ENCODE data around the gene IFI44L. TPM values are rescaled to one million over a fixed set of nuclear protein-coding genes. Genes with fewer than 3 reads are reported as not detected.

IFI44L gene
- total RNA-seq, 1 experiment from 2014 or later = 0.10 TPM

- no peak within 1 kb of the TSS for H3K4me2 ChIP-seq (ENCODE audit: low read length)
- DNase-seq (ENCODE audit: low read depth, low spot score) = no peak
These were observed 29.4 kb downstream of the IFI44L start, which contains the start of gene IFI44 for GRCh38 chr1:78649628-78650027. IFI44 (plus strand) TSS chr1:78649831; CDS start chr1:78650196, 365 bp downstream.

GRCh38 chr1:78650114-78650660 lies 29.9 kb downstream of the IFI44L start:
- DNase-seq (ENCODE audit: low read depth, low spot score) (no peak), ATAC-seq (no peak)
- RAD21 ChIA-PET (ENCODE audit: low non-redundant PET in 1 of 2, low total read pairs in 2 of 2, uncharacterized antibody in 2 of 2, unreplicated experiment in 2 of 2) = no interaction called here
- Histone ChIP-seq H3K4me3 (replicated peaks in 1 of 2; ENCODE audit: low read depth in 1 of 2, low read length in 2 of 2) (no peak overlapping the region), H3K9ac (ENCODE audit: low read length) (no peak overlapping the region), H3K27me3 (ENCODE audit: insufficient read depth, low read length) (no peaks in the 10 kb centered on the region), H3K27ac (ENCODE audit: low read depth, low read length) (no peak overlapping the region), H3K4me1 (ENCODE audit: control insufficient read depth in 1 of 2, insufficient read depth in 2 of 2, low read length in 2 of 2) (no peaks in the 10 kb centered on the region), H2AFZ (ENCODE audit: low read depth, low read length, poor library complexity, severe bottlenecking) (no peak overlapping the region), H3K4me2 (ENCODE audit: low read length) (no peak overlapping the region), H4K20me1 (ENCODE audit: insufficient read depth) (no peaks in the 10 kb centered on the region), H3K9me3 (ENCODE audit: control insufficient read depth in 1 of 2, insufficient read depth in 1 of 2, low read depth in 1 of 2, low read length in 2 of 2) (no peaks in the 10 kb centered on the region), H3K9me2 (ENCODE audit: insufficient read depth) (no peaks in the 10 kb centered on the region), H3K36me3 (ENCODE audit: control insufficient read depth in 1 of 2, insufficient read depth in 2 of 2, low read length in 2 of 2) (no peaks in the 10 kb centered on the region), H3K79me2 (ENCODE audit: insufficient read depth, low read length) (no peaks in the 10 kb centered on the region)
- intact Hi-C loops (cut with micrococcal nuclease) = no loop called here
- no peak for TF ChIP-seq ZBTB33 (IDR thresholded peaks at IDR 0.05; ENCODE audit: extremely low read depth, insufficient replicate concordance, low read length)
- no peak for TF ChIP-seq SIN3A (IDR thresholded peaks at IDR 0.05; ENCODE audit: low read depth)
- TF ChIP-seq ZNF274 (IDR thresholded peaks at IDR 0.05; ENCODE audit: low read depth, low read length) = no peak
- TF ChIP-seq ATF3 (IDR thresholded peaks at IDR 0.05) = no peak
- TF ChIP-seq EZH2 (IDR thresholded peaks at IDR 0.05) = no peak
- no peak for TF ChIP-seq CTCF (IDR thresholded peaks at IDR 0.05 in 2 of 3, conservative IDR thresholded peaks at IDR 0.05 in 1 of 3; ENCODE audit: borderline replicate concordance in 1 of 3, insufficient read depth in 1 of 3, low read depth in 2 of 3, low read length in 2 of 3)
- no peak for TF ChIP-seq POLR2A (IDR thresholded peaks at IDR 0.05; ENCODE audit: borderline replicate concordance, extremely low read depth, insufficient read depth, insufficient read length)
- TF ChIP-seq TCF7L2 (IDR thresholded peaks at IDR 0.05; ENCODE audit: borderline replicate concordance, extremely low read depth, insufficient read depth, insufficient read length) = no peak
- no peak for TF ChIP-seq MAX (IDR thresholded peaks at IDR 0.05)
- TF ChIP-seq CEBPB (IDR thresholded peaks at IDR 0.05; ENCODE audit: low read depth) = no peak
- no peak for TF ChIP-seq SP1 (IDR thresholded peaks at IDR 0.05; ENCODE audit: low read depth)
- TF ChIP-seq CBX3 (IDR thresholded peaks at IDR 0.05; ENCODE audit: low read depth) = no peak
- POLR2A ChIA-PET = no interaction called here
- CTCF ChIA-PET = no interaction called here
- BruUV-seq (replicated peaks) = no TSS peak

More at GRCh38 chr1:78649628-78650027, 29.4 kb downstream of the IFI44L start, which contains the start of gene IFI44:
- intact Hi-C loops (cut with micrococcal nuclease) = no loop called here
- BruUV-seq (replicated peaks) = no TSS peak
- Histone ChIP-seq H3K79me2 (ENCODE audit: insufficient read depth, low read length) (no peaks in the 10 kb centered on the region), H3K4me1 (ENCODE audit: control insufficient read depth in 1 of 2, insufficient read depth in 2 of 2, low read length in 2 of 2) (no peaks in the 10 kb centered on the region), H3K9ac (ENCODE audit: low read length) (no peak within 1 kb of the TSS), H4K20me1 (ENCODE audit: insufficient read depth) (no peaks in the 10 kb centered on the region), H3K9me3 (ENCODE audit: control insufficient read depth in 1 of 2, insufficient read depth in 1 of 2, low read depth in 1 of 2, low read length in 2 of 2) (no peaks in the 10 kb centered on the region), H3K36me3 (ENCODE audit: control insufficient read depth in 1 of 2, insufficient read depth in 2 of 2, low read length in 2 of 2) (no peaks in the 10 kb centered on the region), H3K27ac (ENCODE audit: low read depth, low read length) (no peak within 1 kb of the TSS), H3K9me2 (ENCODE audit: insufficient read depth) (no peaks in the 10 kb centered on the region), H3K27me3 (ENCODE audit: insufficient read depth, low read length) (no peaks in the 10 kb centered on the region), H2AFZ (ENCODE audit: low read depth, low read length, poor library complexity, severe bottlenecking) (no peak within 1 kb of the TSS), H3K4me3 (replicated peaks in 1 of 2; ENCODE audit: low read depth in 1 of 2, low read length in 2 of 2) (no peak within 1 kb of the TSS)
- ChIA-PET POLR2A (no interaction called here), CTCF (no interaction called here), RAD21 (ENCODE audit: low non-redundant PET in 1 of 2, low total read pairs in 2 of 2, uncharacterized antibody in 2 of 2, unreplicated experiment in 2 of 2) (no interaction called here)
- TF ChIP-seq YY1 (IDR thresholded peaks at IDR 0.05; ENCODE audit: extremely low read depth, insufficient replicate concordance, low read depth, low read length) (no peak), TCF7L2 (IDR thresholded peaks at IDR 0.05; ENCODE audit: borderline replicate concordance, extremely low read depth, insufficient read depth, insufficient read length) (peak; percentile 50), POLR2A (IDR thresholded peaks at IDR 0.05; ENCODE audit: borderline replicate concordance, extremely low read depth, insufficient read depth, insufficient read length) (no peak), MAX (IDR thresholded peaks at IDR 0.05) (no peak), CBX3 (IDR thresholded peaks at IDR 0.05; ENCODE audit: low read depth) (no peak)
- no peak for ATAC-seq

Data from HCT116 (cell line).